HG03378 (cell line): ENCODE data around the gene CCDC174.

Experiments
- ATAC-seq: cut with Tn5 transposase; IDR thresholded peaks from one replicate; pipeline ENCODE4 v1.9.1; 2021; ENCODE audit warnings: mild to moderate bottlenecking, moderate library complexity; ENCODE audit not compliant: unreplicated experiment

CCDC174 gene

DNA sequence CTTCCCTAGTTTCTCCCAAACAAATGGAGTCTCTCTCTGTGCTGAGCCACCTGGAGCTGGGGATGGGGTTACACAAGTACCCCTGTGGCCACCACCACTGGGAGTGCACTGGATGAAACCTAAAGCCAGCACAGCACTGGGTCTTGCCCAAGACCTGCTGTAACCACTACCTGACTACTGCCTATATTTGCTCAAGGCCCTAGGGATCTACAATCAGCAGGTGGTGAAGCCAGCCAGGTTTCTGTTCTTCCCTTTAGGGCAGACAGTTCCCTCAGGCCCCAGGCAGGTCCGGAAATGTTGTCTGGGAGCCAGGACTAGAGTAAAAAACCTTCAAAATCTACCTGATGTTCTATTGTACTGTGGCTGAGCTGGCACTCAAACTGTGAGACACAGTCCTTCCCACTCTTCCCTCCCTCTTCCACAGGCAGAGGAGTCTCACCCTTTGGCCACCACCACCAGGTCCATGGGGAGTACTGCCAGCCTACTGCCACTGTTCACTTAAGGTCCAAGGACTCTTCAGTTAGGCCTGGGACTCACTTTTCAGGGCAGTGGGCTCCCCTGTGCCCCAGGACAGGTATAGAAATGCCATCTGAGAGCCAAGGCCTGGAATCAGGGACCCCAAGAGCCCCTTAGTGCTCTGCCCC lies 47.2 kb downstream of the CCDC174 start:
- no peak for ATAC-seq

DNA sequence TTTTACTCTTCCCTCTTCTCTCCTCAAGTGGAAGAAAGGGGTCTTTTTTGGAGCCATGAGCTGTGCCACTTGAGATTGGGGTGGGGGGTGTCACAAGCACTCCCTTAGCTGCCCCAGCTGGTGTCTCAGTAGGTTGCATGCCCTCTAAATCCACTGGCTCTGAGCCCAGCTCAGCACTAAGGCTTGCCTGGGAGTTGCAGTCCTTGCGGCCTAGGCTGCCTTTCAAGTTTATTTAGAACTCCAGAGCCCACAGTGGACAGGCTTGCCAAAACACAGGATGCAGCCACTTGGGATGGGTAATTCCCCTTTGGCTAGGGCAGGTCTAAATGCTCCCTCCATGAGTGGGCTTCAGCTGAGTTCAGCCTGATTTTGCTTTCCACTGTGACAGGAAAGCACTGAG lies 48.1 kb downstream of the CCDC174 start:
- ATAC-seq, result no peak

DNA sequence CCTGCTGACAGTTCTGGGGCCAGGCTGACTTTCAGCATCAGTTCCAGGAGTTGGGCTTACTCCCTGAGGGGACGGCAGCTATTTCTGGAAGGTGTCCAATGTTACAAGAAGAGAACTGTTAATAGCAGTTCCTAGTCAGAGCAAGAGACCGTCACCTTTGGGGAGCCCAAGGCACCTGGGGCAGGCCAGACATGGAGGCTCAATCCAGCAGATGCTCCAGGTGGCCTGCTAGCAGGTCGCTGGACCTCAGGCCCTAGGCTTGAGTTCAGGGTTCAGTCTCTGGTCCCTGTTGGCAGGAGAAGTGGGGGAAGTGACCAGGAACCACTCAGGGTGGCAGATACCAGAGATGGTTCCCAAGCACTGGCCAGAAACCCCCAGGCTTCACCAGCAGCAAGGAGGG lies 49.3 kb downstream of the CCDC174 start:
- no peak for ATAC-seq

DNA sequence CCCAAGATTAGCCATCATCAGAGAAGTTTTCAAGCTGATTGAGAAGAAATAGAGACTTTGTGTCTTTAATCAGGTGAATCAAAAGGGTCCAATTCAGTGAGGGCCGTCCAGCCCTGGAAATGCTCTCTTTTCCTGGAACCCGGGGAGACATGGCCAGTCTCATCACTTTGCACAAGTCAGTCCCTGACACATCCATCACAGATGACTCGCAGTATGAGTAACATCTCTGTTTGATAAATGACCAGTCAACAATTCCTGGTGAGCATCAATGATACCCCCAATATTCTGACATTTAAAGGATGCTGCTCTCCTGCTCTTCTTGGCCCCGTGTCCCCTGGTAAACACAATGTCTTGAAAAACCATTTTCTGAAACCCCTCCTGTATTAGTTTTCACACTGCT lies 50.1 kb downstream of the CCDC174 start:
- no peak for ATAC-seq

DNA sequence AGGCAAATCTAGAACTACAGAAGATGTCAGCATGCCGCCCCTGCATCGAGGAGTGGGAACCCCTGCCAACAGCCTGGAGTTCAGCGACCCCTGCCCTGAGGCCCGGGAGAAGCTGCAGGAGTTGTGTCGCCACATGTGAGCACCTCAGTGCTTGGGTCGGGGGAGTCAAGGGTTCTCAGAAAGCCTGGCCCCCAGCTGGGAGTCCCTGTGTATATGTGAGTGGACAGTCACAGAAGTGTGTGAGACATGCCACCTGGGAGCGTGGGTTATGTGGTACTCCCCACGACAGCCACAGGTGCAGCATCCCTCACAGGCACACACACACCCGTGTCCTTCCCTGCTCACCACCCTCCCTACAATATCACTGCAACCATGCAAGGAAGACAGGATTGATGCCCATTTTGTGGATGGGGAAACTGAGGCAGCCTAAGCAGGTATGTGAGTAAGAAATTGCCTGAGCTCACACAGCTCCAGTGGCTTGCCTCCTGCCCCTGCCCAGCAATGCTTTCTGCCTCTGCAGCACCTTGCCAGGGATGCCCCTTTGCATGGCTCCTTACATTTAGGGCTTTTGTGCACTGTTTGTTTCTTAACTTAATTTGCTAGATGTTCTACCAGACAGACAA lies 51.7 kb downstream of the CCDC174 start:
- no peak for ATAC-seq

DNA sequence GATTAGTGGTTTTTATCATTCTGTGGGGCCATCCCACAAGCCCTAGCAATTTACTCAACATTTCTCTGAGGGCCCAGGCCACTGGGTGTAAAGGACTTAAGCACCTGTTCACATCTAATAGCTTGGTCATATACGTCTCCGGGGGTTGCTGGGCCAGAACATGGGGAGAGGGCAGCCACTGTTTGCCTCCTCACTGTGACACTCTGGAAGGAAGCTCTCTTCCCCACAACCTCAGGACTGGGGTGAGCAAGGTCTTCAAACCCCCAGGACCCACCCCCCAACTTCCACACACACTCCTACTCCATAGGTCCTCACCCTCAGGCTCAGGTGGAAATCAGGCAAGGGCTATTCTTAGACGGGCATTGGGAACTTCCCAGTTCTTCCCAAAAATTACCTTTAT lies 52.2 kb downstream of the CCDC174 start:
- ATAC-seq, result no peak

DNA sequence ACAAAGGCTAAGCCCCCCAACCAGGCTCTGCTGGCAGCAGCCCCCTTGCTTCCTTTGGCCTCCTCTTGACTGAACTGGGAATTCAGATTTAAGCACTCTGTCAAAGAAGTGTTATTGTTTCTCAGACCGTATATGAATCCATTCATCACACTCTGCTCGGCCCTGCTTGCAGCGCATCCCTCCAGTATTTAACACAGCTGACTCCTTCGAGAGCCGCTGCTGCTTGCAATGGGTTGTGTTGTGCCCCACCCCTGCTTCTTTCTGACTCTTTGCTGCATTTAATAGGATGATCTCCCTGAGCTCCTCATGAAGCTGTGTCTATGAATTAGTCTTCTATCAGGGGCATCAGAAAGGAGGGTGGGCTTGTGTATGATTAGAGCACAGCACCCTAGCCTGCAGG lies 54.5 kb downstream of the CCDC174 start:
- no peak for ATAC-seq

DNA sequence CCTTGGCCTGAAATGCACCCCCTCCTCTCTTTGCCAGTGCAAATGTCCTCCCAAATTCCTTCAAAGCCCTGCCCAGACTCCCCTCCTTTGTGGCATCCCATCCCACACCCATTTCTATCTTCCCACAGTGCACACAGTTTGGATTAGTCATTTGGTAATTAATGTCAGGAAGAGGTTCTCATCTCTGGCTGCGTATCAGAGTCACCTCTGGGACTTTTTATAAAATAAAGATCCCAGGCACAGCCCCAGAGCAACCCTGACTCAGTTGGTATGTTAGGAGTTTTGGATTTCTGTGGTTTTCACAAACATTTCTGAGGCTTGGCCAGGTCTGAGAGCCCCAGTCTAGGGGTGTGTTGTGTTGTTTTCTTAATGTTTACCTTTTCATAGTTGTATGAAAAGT lies 65.0 kb downstream of the CCDC174 start:
- ATAC-seq, result no peak

DNA sequence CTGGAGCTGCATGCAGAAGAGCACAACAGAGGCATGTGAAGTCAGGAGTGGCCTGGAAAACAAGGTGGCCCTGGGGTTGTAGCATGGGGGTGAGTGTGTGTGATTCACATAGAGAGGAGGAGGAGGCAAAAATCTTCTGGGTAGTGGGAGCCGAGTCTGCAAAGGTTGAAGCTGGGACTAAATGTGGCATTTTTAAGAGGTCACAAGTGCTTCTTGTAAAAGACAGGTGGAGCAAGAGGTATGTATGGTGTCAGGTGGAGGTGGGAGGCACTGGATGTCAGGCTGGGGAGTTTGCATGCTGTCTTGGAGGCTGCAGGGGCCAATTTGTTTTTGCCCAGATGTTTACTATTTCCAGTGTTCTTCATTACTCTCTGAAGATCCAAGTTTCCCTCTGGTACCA lies 65.7 kb downstream of the CCDC174 start:
- ATAC-seq, result no peak

DNA sequence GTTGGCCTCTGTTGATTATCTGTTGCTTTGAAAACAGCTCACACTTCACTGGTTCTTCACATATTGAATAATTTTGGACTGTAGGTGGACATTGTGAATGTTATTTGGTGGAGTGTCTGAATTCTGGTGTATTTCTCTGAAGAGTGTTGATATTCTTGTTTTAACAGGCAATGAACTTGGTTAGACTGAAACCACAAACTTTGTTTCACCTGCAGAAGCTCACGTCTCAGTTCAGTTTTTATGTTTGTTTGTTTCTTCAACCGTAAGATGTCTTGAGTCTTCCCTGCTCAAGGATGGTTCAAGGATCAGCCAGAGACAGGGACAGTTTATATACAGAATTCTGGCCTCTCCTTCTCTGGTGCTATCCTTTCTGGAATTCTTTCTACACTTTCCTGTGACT lies 67.0 kb downstream of the CCDC174 start:
- ATAC-seq, result no peak

DNA sequence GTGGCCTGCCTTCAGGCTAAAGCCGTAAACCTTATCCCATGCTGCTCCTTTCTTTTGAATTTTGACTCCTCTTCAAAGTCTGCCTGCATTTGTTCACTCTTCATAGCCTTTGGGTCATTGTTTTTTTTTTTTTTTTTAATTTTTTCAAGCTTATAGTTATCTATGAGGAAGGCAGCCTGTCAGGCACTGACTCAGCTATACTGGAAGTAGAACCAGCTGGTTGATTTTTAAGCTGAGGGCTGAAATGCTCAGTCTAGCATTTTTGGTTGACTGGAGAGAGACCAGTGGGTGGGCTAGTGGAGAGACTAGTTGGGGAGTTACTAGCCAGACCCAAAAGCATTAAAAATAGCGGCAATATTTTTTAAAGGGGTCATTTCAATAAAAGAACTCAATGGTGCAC lies 67.4 kb downstream of the CCDC174 start:
- ATAC-seq, result no peak

DNA sequence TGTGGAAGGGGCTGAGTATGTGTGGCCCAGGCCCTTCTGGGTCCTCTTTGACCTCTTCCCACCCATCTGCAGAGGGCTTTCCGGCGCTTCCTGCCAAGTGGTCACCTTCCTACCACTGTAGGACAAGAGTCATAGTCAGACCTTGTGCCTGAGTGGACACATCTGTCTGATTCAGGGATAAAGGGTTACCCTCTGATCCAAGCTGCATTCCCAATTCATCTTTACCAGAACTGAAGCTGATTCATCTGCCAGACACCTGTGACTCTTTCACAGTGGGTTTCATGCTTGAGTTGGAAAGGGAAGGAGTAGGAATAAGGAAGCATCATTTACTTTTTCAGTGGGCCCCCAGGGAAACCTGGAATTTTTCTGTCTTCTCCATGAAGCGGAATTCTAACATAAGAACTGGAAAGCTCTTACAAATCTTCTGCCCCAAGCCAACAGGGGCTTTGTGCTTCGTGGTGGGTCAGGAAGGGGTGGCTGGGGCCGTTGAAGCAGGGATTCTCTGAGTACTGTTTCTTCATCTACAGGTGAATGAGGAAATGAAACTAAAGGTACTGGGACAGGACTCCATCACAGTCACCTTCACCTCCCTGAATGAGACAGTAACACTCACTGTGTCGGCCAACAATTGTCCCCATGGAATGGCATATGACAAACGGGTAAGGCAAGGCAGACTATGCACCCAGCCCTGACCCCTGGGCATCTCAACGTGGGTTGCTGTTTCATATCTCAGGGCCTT lies 69.7 kb downstream of the CCDC174 start:
- ATAC-seq, result no peak
